ENCODE data around the gene TBL1XR1. TPM values are rescaled to one million over a fixed set of nuclear protein-coding genes. Genes with fewer than 3 reads are reported as not detected.

TBL1XR1 gene
- total RNA-seq, 1 donor from 2014 or later = 182 TPM

DNA sequence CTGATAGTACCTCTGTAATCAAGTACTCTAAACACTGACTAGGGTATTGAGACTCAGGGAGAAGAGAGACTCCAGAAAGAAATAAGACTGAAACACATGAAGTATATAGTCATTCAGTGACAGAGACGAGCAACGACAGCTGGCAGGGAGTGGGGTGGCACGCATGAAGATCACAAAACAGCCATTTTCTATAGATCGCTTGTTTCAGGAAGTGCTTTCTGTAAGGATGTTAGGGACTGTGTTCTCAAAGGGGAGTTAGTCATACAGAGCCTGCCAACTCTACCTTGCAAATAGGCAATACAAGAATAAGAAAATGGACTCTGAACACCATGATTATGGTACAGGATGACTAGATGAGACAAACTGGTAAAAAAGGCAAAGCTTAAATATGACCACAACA is 139.5 kb downstream of the TBL1XR1 start:
- DNase-seq (ENCODE audit: low spot score) = no peak
- intact Hi-C loops (cut with DNase I) = no loop called here
- ATAC-seq = no peak

DNA sequence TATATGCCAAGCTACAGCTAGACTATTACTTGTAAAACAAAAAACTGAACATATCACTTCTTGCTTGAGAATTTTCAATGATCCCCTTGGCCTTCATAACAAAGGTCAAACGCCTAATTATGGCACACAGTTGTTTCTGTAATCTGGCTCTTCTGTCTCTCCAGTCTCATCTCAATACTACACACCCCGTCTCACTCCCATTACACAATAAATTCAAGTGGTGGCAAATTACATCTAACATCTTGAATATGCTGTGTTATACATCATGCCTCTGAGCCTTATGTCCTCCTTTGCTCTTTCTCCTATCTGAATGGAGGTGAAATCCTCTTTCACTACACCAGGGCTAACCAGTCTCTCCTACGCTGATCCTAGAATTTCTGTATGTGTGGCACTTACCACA is 140.4 kb downstream of the TBL1XR1 start:
- ATAC-seq = no peak
- intact Hi-C loops (cut with DNase I) = no loop called here
- no peak for DNase-seq (ENCODE audit: low spot score)

DNA sequence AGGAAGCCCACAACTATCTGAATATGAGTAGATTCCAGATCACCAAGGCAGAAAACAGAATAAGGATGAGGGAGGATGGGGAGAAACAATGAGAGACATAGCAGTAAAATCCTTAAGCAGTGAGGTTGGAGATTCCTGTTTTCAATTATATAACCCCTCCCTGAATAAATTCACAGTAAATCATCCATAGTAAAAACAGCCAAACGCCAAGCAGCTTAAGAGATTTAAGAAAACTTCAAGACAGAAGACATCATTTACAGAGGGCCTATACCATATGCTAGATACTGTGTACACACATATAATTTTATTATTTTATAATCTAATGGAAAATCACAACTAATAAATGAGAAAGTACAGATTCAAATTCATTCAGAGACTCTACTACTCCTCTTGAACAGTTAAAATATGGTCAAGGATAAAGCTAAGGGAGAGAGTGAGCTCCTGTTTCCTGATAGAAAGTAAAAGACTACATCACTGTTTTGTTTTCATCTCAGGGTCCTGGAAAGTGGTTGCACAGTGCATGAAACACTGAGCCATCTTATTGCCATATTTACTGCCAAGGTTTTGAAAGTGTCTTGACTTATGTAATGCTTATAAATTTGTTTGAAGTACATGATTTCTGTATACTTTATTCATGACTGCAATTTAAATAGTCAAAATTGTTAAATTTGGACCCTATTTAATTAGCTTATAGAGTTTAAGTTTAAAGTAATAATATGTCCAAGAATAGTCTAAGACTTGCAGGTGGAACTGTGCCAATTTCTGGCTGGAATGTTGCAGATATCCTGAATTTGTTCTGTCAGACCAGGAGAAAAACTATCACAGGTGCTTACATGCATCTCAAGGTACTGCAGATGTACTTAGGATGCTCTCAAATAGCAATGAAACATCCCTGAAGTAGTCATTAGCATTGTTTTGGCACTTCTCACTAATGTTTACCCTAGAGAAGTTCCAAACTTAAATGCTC is 141.4 kb downstream of the TBL1XR1 start:
- DNase-seq (ENCODE audit: low spot score) (no peak), ATAC-seq (no peak)
- intact Hi-C loops (cut with DNase I) = no loop called here

DNA sequence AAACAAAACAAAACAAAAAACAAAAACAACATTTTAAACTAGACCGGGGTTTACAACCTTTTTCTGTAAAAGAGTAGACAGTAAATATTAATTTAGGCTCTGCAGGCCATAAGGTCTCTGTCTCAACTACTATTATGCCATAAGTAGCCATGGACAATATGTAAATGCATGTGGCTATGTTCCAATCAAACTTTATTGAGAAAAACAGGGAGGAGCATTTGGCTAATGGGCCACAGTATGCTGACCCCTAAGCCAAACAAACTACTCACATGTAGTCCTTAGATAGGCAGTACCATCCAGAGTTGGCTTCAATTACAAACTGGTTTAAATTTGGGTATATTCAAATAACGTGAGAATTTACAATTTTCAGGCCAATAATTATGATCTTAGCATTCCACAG is 144.2 kb downstream of the TBL1XR1 start:
- intact Hi-C loops (cut with DNase I) = loop anchor here (5.0 kb wide), 1 partner anchor 139 kb away; no protein-coding TSS in a partner anchor
- ATAC-seq = no peak
- no peak for DNase-seq (ENCODE audit: low spot score)

DNA sequence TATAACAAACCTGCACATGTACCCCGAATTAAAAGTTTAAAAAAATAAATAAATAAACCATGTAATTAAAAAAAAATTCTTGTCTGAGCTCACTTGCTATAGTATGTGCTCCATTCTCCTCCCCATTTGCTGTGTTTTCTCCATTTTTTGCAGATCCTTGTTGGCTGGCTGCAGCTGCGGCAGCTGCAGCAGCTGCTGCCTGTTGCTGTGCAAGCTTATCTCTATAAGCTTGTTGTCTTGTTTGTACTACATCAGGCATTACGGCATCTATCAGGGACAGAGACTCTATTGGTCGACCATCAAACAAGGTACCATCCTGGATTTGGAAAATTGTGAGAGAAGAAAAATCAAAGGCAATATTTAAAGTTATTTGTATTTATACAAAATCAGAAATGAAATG is 145.9 kb downstream of the TBL1XR1 start:
- intact Hi-C loops (cut with DNase I) = loop anchor here (5.0 kb wide), 1 partner anchor 141 kb away; no protein-coding TSS in a partner anchor
- ATAC-seq (peak; percentile 29), DNase-seq (ENCODE audit: low spot score) (no peak)

DNA sequence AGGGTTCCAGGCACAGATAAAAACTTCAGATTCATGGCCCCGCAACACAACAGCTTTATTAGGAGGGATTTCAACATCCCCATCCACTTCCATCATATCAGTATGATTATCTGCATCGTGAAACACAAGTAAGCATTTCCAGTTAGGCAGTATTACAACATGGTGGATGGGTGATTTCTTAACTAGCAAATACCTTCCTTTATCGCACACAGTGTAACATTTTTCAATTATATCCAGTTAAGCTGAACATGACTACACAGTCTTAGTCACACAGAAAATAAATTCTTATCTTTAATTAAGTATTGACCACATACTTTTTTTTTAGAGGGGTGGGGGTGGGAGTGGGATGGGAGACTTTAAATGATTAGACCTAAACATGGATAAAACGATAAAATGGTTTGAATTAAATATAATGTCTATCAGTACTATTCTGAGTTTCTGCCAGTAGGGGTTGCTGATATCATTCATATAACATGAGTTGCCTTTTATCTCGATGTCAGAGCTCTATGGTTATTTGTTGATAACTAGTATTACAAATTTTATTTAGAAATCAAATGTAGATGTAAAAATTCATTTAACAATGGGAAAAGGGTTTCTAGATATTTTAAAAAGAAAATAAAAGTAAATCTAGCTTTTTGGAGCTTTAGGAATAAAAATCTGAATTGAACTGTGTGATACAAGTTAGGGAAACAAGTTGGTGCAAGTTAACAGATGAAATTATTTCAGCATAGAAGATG is 146.6 kb downstream of the TBL1XR1 start:
- DNase-seq (ENCODE audit: low spot score) = no peak
- intact Hi-C loops (cut with DNase I) = loop anchor here (5.0 kb wide), 1 partner anchor 142 kb away; no protein-coding TSS in a partner anchor
- ATAC-seq = peak; percentile 83

DNA sequence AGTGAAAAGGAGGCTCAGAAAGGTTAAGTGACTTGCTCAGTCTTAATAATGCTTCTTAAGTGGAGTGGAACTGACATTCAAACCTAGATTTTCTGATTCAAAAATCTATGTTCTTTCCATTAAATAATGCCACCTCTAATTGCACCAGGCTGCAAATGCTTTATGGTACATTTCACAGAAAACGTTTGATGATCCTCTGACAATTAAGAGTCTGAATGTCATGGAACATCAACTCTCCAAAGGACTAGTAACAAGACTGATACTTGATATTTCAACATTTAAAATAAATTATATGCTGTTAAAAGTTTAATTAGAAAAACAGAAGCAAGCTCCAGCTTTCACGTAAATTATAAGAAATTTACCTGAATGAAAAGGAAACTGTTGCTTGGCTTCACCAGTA is 151.5 kb downstream of the TBL1XR1 start:
- DNase-seq (ENCODE audit: low spot score) = no peak
- intact Hi-C loops (cut with DNase I) = no loop called here
- no peak for ATAC-seq

DNA sequence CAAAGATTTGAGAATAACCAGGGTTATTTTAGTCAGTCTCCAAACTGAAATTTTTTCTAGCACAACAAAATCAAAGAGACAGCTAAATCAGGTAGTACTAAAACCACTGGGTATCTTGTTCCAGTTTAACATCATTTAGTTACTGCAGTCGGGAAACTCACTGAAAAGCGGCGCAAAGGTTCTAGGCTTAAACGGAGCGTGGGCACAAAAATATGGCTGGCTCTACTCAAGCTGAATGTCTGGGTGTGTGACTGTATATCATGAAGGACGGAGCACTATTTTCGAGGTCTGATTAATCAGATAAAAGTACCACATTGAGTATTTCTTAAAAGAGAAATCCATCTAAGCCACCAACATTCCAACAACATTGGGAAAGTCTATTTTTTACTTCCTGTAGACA is 152.1 kb downstream of the TBL1XR1 start:
- ATAC-seq = no peak
- intact Hi-C loops (cut with DNase I) = no loop called here

DNA sequence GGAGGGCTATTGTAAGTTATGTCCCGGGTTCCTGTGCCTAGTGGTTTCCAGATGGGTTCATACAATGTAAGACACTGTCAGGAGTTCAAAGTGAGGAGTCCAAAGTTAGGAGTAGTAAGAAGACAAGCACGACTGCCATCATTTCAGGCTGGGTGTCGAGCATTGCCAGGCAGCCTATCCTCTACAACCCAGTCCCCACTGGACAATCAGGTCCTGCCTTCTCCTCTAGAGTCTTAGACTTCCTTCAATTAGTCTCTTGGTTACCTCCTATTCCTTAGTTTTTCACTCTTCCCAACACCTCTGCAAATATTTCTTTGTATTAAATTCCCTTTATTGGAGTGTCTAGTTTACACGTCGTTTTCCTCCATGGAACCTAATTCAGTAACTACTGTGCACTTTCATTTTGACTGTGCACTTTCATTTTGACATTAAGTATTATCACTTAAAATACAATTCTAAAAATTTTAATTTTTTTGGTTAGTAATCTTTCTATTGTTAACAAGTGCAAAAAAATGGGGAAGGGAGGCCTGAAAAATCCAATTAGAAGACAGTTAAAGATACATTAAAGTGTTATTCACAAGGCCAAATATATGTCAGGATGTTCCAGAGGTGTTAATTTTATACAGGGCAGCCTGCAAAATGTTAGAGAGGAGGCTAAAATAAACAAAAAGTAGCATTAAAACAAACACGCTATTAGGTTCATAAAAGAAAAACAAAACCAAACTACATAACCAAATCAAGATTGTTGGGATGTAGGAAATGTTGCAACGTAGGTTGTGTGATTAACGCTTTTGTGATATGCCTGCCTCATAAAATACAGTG is 155.3 kb downstream of the TBL1XR1 start:
- intact Hi-C loops (cut with DNase I) = no loop called here
- ATAC-seq = no peak
- no peak for DNase-seq (ENCODE audit: low spot score)

More for the DNA sequence above, 152.1 kb downstream of the TBL1XR1 start:
- DNase-seq (ENCODE audit: low spot score) = no peak

DNA sequence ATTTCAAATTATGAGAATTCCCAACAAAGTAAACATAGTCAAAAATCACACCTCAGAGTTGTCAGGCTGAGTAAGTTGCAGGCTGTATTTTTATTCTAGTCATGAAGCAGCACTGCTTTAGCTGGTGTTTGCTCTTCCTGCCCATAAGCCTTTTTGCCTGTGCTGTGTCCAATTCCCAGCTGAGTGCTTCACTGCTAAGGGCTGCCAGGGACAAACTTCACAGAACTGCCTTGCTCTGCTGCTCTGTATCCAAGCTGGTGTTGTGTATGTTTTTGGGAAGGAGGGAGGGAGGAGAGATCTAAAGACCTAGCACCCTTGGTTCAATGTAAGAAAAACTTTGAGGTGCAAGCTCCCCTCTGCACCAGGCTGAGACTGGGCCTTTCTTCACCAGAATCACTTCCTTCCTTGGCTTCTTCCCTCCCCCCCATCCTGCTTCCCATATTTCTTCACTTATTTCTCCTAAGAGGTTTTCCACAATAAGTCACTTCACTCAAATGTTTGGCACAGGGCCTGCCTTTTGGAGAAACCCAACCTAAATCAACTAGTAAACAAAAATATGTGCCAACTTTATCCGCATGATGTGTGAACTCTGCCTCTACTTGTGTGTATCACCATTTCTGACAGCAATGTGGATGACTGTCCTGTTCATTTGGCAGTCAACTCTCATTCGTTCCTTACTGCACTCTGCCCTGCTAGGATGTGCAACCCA is 156.1 kb downstream of the TBL1XR1 start:
- DNase-seq (ENCODE audit: low spot score) (peak; percentile 64), ATAC-seq (peak; percentile 89)
- intact Hi-C loops (cut with DNase I) = no loop called here

DNA sequence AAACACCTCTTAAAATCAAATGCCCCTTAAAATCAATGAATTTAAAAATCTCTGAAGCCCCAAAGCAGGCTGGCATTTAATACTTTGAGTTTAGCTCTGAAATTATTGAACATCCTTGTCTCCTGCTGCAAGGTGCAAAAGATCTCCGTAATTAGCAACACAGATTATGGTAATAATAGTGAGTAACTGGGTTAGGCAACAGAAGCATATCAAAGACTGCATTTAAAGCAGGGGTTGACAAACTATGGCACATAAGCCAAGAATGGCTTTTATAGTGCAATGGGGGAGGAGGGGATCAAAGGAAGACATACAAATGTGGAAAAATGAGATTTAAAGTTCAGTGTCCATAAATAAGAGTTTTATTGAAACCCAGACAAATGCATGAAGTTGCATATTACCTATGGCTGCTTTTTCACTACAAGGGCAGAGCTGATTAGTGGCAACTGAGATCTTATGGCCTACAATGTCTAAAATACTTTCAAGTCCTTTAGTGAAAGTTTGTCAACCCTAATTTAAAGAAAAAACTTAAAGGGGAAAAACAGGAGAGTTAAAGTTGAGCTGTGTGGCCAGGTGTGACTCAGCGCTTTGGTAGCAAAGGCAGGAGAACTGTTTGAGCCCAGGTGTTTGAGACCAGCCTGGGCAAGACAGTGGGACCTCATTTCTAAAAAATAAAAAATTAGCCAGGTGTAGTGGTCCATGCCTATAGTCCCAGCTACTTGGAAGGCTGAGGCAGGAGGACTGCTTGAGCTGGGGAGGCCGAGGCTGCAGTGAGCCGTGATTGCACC is 157.6 kb downstream of the TBL1XR1 start:
- intact Hi-C loops (cut with DNase I) = no loop called here
- ATAC-seq (no peak), DNase-seq (ENCODE audit: low spot score) (no peak)

DNA sequence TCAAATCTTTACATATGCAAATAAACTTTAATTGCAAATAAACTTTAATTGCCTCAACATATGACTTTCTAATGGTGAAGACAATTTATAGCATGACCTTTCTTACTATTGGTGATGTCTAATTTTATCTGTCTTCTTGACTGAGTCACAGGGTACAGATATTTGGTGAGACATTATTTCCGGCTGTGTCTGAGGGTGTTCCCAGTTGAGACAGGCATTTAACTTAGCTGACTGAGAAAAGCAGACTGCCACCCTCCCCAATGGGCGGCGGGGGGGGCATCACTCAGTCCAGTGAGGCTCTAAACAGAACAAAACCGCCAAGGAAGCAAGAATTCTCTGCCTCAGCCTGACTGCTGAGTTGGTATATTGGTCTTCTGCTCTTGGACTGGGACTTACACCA is 160.0 kb downstream of the TBL1XR1 start:
- ATAC-seq = no peak
- DNase-seq (ENCODE audit: low spot score) = no peak

DNA sequence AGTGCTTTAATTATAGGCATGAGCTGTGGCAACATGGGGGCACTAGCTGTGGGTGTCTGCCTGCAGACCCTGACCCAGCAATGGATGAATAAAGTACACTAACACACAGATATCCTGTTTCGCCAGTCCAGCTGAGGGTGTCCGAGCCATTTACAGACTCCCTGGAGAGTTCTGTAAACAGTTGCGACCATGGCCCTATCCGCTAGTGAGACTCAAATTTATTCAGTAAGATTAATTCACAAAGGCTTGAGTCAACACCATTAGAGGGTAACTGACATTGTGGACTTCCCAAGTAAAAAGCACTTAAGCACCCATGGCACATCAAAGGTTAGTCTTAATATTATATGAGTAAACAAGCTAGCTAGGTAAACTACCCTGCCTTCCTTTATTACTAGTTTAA is 161.6 kb downstream of the TBL1XR1 start:
- no peak for DNase-seq (ENCODE audit: low spot score)

More for the DNA sequence above, 160.0 kb downstream of the TBL1XR1 start:
- intact Hi-C loops (cut with DNase I) = no loop called here

DNA sequence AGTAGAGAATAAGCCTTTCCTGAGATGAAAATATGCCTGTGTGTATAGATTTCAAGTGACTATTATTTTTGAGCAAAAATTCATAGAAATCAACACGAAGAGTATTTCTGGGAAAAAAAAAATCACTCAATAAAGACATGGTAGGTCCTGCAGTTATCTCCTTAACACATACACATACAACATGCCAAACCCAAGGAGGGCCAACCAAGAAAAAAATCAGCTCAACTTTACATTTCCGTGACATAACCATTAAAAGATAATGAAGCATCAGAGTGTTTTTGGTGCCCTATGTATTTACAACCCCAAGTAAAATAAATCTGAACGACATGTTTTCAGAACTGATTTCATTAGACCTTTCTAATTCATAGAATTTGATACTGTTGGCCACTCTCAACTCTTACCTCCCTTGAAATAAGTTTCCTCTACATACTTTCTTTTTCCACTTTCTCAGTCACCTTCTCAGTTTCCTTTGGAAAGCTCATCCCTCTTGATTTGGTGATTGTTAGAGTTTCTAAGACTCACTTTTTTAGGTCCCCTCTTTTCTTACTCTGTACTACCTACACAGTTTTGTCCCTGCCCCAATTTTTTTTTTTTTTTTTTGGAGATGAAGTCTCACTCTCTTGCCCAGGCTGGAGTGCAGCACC is 162.3 kb downstream of the TBL1XR1 start:
- intact Hi-C loops (cut with DNase I) = no loop called here
- no peak for DNase-seq (ENCODE audit: low spot score)
- no peak for ATAC-seq

More for the DNA sequence above, 161.6 kb downstream of the TBL1XR1 start:
- intact Hi-C loops (cut with DNase I) = no loop called here
- ATAC-seq = no peak

DNA sequence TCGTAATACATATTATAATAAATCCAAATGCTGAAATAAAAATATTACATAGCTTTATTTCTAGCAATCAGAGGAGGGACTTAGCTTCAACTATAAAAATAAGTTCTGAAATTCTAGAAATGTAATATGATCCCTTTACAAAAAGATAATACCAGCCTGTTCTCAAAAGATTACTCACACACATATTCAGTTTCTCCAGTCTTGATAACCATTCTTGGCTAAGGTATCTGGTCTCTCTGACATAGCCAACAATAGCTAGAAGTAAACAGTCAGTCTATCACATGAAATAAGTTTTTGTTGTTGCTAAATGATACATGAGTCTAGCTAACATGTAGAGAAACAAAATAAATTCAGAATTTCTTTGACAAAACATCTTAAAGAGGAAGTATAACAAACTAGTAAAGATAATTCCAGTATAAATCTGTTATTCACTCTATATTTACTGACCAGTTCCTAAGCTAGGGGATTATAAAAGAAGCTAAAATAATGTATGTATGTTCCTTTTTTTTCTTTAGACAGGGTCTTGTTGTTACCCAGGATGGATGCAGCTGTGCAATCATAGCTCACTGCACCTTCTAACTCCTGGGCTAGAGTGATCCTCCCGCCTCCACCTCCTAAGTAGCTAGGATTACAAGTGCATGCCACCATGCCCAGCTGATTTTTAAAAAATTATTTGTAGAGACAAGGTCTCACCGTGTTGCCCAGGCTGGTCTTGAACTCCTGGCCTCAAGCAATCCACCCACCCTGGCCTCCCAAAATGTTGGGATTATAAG is 170.6 kb downstream of the TBL1XR1 start:
- DNase-seq (ENCODE audit: low spot score) = no peak
- no peak for ATAC-seq
- intact Hi-C loops (cut with DNase I) = no loop called here

DNA sequence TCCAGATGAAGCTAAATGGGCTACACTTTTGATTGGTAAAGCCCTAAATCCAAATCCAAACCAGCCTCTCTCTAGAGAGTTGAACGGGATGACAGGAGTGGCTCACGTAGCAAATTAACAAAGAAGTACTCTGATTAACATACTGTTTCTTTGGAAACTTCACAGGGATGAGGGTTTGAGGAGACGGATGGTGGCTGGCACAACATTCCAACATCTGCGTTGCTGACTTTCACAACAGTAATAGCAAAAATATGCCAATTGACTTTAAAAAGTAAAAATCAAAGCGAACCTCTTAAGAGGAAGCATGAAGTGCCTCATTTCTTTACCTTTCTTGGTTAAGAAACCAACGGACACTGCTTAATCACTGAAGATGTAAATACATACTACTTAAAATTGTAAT is 181.4 kb downstream of the TBL1XR1 start:
- DNase-seq (ENCODE audit: low spot score) (no peak), ATAC-seq (no peak)
- intact Hi-C loops (cut with DNase I) = no loop called here

All from sciatic nerve (tissue), 2 donors.